ENCODE results near the gene MT1H. TPM values are rescaled to one million over a fixed set of nuclear protein-coding genes. Genes with fewer than 3 reads are reported as not detected.

Gene MT1H
- total RNA-seq: 10.1 TPM in 1 of 2 replicates, not detected in the other

GRCh38 chr16:56669005-56669839 lies at the start of gene MT1H:
Gene MT1H, plus strand, starts transcription at chr16:56669814. Its CDS starts 71 bp downstream, at chr16:56669885.

GRCh38 chr16:56625140-56625942 lies 44.3 kb upstream of the MT1H start, which contains the start of gene MT1E:
Gene MT1E, plus strand, starts transcription at chr16:56625781. Its CDS starts 71 bp downstream, at chr16:56625852.

GRCh38 chr16:56632156-56632847 lies 37.3 kb upstream of the MT1H start, which contains the start of gene MT1M:
Gene MT1M, plus strand, starts transcription at chr16:56632659. Its CDS starts 73 bp downstream, at chr16:56632732.

GRCh38 chr16:56637814-56638750 lies 31.5 kb upstream of the MT1H start, which contains the start of gene MT1A:
Gene MT1A, plus strand, starts transcription at chr16:56638666. Its CDS starts 73 bp downstream, at chr16:56638739.

GRCh38 chr16:56651586-56651985 lies 18.0 kb upstream of the MT1H start, which contains the start of gene MT1B:
Gene MT1B, plus strand, starts transcription at chr16:56651886. Its CDS starts 68 bp downstream, at chr16:56651954.

GRCh38 chr16:56657555-56658326 lies 11.9 kb upstream of the MT1H start, which contains the start of gene MT1F:
Gene MT1F, plus strand, starts transcription at chr16:56657959. Its CDS starts 100 bp downstream, at chr16:56658059.

GRCh38 chr16:56667581-56668571 lies 1.7 kb upstream of the MT1H start, which contains the start of gene MT1G:
Gene MT1G, minus strand, starts transcription at chr16:56668065. Its CDS starts 72 bp downstream, at chr16:56667993.

GRCh38 chr16:56681939-56682702 lies 12.5 kb downstream of the MT1H start, which contains the start of gene MT1X:
Gene MT1X, plus strand, starts transcription at chr16:56682470. Its CDS starts 71 bp downstream, at chr16:56682541.

Other genes starting within 250 kb of the MT1H start
- 85.7 and 97.8 TPM in 2 replicates for gene AMFR, start 244.3 kb upstream of the MT1H start, total RNA-seq
- 64.0 and 64.3 TPM in 2 replicates for gene NUDT21, start 218.5 kb upstream of the MT1H start, total RNA-seq
- 36.2 and 41.2 TPM in 2 replicates for gene OGFOD1, start 218.3 kb upstream of the MT1H start, total RNA-seq
- 30.8 and 60.3 TPM in 2 replicates for gene BBS2, start 149.8 kb upstream of the MT1H start, total RNA-seq
- gene MT4, start 104.7 kb upstream of the MT1H start, total RNA-seq: not detected in 2 replicates
- not detected in 2 replicates for gene MT3, start 80.3 kb upstream of the MT1H start, total RNA-seq
- 1,517 and 2,286 TPM in 2 replicates for gene MT2A, start 61.2 kb upstream of the MT1H start, total RNA-seq
- 18.8 and 161 TPM in 2 replicates for gene MT1E, start 44.0 kb upstream of the MT1H start, total RNA-seq
- 0.23 and 1.1 TPM in 2 replicates for gene MT1M, start 37.2 kb upstream of the MT1H start, total RNA-seq
- 3.5 and 5.2 TPM in 2 replicates for gene MT1A, start 31.1 kb upstream of the MT1H start, total RNA-seq
- gene MT1B, start 17.9 kb upstream of the MT1H start, total RNA-seq: not detected in 2 replicates
- gene MT1F, start 11.9 kb upstream of the MT1H start, total RNA-seq: 12.2 and 42.8 TPM in 2 replicates
- 12.8 and 14.0 TPM in 2 replicates for gene MT1G, start 1.7 kb upstream of the MT1H start, total RNA-seq
- gene MT1X, start 12.7 kb downstream of the MT1H start, total RNA-seq: 538 and 897 TPM in 2 replicates
- 62.4 and 96.1 TPM in 2 replicates for gene NUP93, start 60.3 kb downstream of the MT1H start, total RNA-seq
- 0.08 TPM in 1 of 2 replicates, not detected in the other for gene SLC12A3, start 195.4 kb downstream of the MT1H start, total RNA-seq